Measurements from ENCODE around the gene CHGA. TPM values are rescaled to one million over a fixed set of nuclear protein-coding genes. Genes with fewer than 3 reads are reported as not detected.

CHGA gene
- polyA plus RNA-seq, 1 donor = 0.23 TPM

GRCh38 chr14:92930737-92931602 lies 8.0 kb downstream of the CHGA start:
- DNase-seq = no peak

GRCh38 chr14:92931681-92932447 lies 8.9 kb downstream of the CHGA start:
- DNase-seq = no peak

GRCh38 chr14:92932448-92933395 lies 9.8 kb downstream of the CHGA start:
- DNase-seq = no peak

- no peak for DNase-seq
Measured at GRCh38 chr14:92933481-92933880, 10.5 kb downstream of the CHGA start.

GRCh38 chr14:92934196-92935085 lies 11.5 kb downstream of the CHGA start:
- no peak for DNase-seq

- DNase-seq = no peak
Measured at GRCh38 chr14:92935446-92935845, 12.5 kb downstream of the CHGA start.

GRCh38 chr14:92936085-92936484 lies 13.1 kb downstream of the CHGA start:
- no peak for DNase-seq

GRCh38 chr14:92937051-92937937 lies 14.3 kb downstream of the CHGA start:
- DNase-seq = no peak

GRCh38 chr14:92938235-92938875 lies 15.4 kb downstream of the CHGA start:
- DNase-seq = no peak

- no peak for DNase-seq
Measured at GRCh38 chr14:92938890-92939671, 16.1 kb downstream of the CHGA start.

- DNase-seq = no peak
Measured at GRCh38 chr14:92939699-92940098, 16.7 kb downstream of the CHGA start.

- no peak for DNase-seq
Measured at GRCh38 chr14:92940543-92940942, 17.6 kb downstream of the CHGA start.

- no peak for DNase-seq
Measured at GRCh38 chr14:92941531-92941930, 18.6 kb downstream of the CHGA start.

- DNase-seq = no peak
Measured at GRCh38 chr14:92942136-92942535, 19.2 kb downstream of the CHGA start.

GRCh38 chr14:92942576-92942975 lies 19.6 kb downstream of the CHGA start:
- DNase-seq = no peak

- no peak for DNase-seq
Measured at GRCh38 chr14:92942976-92943710, 20.2 kb downstream of the CHGA start.

GRCh38 chr14:92943855-92944570 lies 21.1 kb downstream of the CHGA start:
- DNase-seq = no peak

GRCh38 chr14:92944976-92945375 lies 22.0 kb downstream of the CHGA start:
- no peak for DNase-seq

Measured in hindlimb muscle (tissue), 1 donor.